B cell (primary cell): ENCODE measurements around the gene BACH2. TPM values are rescaled to one million over a fixed set of nuclear protein-coding genes. Genes with fewer than 3 reads are reported as not detected.
A peak's percentile ranks its signal among the peaks of the same experiment; 100 is the strongest.

Experiments
- ATAC-seq: fragments of 200-7000 bp; cut with Tn5 transposase; one replicate; pipeline ENCODE4 v1.10.0; 2021; ENCODE audit warnings: low read depth, mild to moderate bottlenecking, moderate number of reproducible peaks, moderate library complexity
- CTCF ChIA-PET: fragments of 350-600 bp; sonication (Branson Sonifier 250); formaldehyde crosslinking; loops from one replicate; lab custom pipeline; 2021; ENCODE audit warnings: antibody characterized with exemption, inconsistent platforms; lab: Charles Lee
- POLR2A ChIA-PET: fragments of 350-600 bp; sonication (Branson Sonifier 250); formaldehyde crosslinking; loops from one replicate; lab custom pipeline; 2021; ENCODE audit warnings: antibody characterized with exemption; lab: Charles Lee
- DNase-seq: peaks from one replicate; pipeline ENCODE4 v3.0.0; 2013
- H2AFZ ChIP-seq: 2 replicates; pipeline ENCODE4 v1.6.1; 2012; ENCODE audit warnings: mild to moderate bottlenecking, low read depth, low read length; ENCODE audit not compliant: insufficient read depth, poor library complexity, severe bottlenecking
- H3K27ac ChIP-seq, 2 donors: 1 replicate in 1 of 2; 2 replicates in 1 of 2; pipeline ENCODE4 v1.5.1; 2012 to 2013; ENCODE audit warnings: low read length in 2 of 2, mild to moderate bottlenecking in 2 of 2, moderate library complexity in 1 of 2
- H3K27me3 ChIP-seq, 4 experiments: fragments of 200-600 bp in 1 of 4; sonication (generic) in 1 of 4; replicated peaks in 1 of 4; 1 replicate in 2 of 4; 2 replicates in 2 of 4; pipeline versions ENCODE4 v1.6.1 to v1.7.0; 2013 to 2016; ENCODE audit warnings: low read length in 3 of 4, mild to moderate bottlenecking in 2 of 4, mixed read lengths in 1 of 4, moderate library complexity in 1 of 4; ENCODE audit not compliant: insufficient read depth in 4 of 4, control insufficient read depth in 3 of 4; ENCODE audit errors: control extremely low read depth in 1 of 4
- H3K36me3 ChIP-seq, 2 experiments: replicated peaks in 1 of 2; 1 replicate in 1 of 2; 2 replicates in 1 of 2; pipeline versions ENCODE4 v1.6.1 to v1.7.1; 2013; ENCODE audit warnings: low read length in 1 of 2; ENCODE audit not compliant: insufficient read depth in 2 of 2, control insufficient read depth in 1 of 2; ENCODE audit errors: control extremely low read depth in 1 of 2, extremely low read depth in 1 of 2
- H3K4me1 ChIP-seq, 2 donors: fragments of 200-600 bp in 1 of 2; sonication (generic) in 1 of 2; 1 replicate in 1 of 2; 2 replicates in 1 of 2; pipeline versions ENCODE4 v1.5.1 to v1.6.1; 2013 to 2017; ENCODE audit warnings: low read length in 2 of 2; ENCODE audit not compliant: control insufficient read depth in 2 of 2, insufficient read depth in 2 of 2
- H3K4me2 ChIP-seq: replicated peaks from 2 replicates; pipeline ENCODE3; 2012; ENCODE audit warnings: mild to moderate bottlenecking, low read depth, low read length; ENCODE audit not compliant: poor library complexity, severe bottlenecking
- H3K4me3 ChIP-seq, 5 experiments: fragments of 200-600 bp in 1 of 5; sonication (generic) in 1 of 5; 1 replicate in 3 of 5; 2 replicates in 2 of 5; pipeline versions ENCODE4 v1.5.1 to v1.7.0; 2011 to 2016; ENCODE audit warnings: low read length in 4 of 5, mild to moderate bottlenecking in 4 of 5, low read depth in 2 of 5, control low read depth in 1 of 5, moderate library complexity in 1 of 5; ENCODE audit not compliant: insufficient read depth in 1 of 5; ENCODE audit errors: control extremely low read depth in 1 of 5, extremely low read depth in 1 of 5
- H3K79me2 ChIP-seq: fragments of 200-600 bp; sonication (generic); one replicate; pipeline ENCODE4 v1.6.0; 2016; ENCODE audit warnings: low read length; ENCODE audit not compliant: control insufficient read depth, insufficient read depth
- H3K9ac ChIP-seq: fragments of 200-600 bp; sonication (generic); 2 replicates; pipeline ENCODE4 v1.6.1; 2017; ENCODE audit warnings: mild to moderate bottlenecking, low read length, moderate library complexity
- H3K9me3 ChIP-seq, 3 donors: one replicate each; pipeline versions ENCODE4 v1.6.1 to v1.7.1; 2013; ENCODE audit warnings: low read length in 2 of 3; ENCODE audit not compliant: control insufficient read depth in 2 of 3, insufficient read depth in 1 of 3; ENCODE audit errors: control extremely low read depth in 1 of 3
- H4K20me1 ChIP-seq: 2 replicates; pipeline ENCODE4 v1.6.0; 2012; ENCODE audit warnings: mild to moderate bottlenecking, low read length; ENCODE audit not compliant: insufficient read depth, control insufficient read depth, poor library complexity, severe bottlenecking
- H3K27ac Mint-ChIP-seq: one replicate; pipeline ENCODE4 v1.8.0; 2021; ENCODE audit warnings: mixed read lengths
- H3K27me3 Mint-ChIP-seq: one replicate; pipeline ENCODE4 v1.8.0; 2021; ENCODE audit warnings: mixed read lengths
- H3K4me1 Mint-ChIP-seq: one replicate; pipeline ENCODE4 v1.8.0; 2021; ENCODE audit warnings: mixed read lengths
- H3K4me3 Mint-ChIP-seq: one replicate; pipeline ENCODE4 v1.8.0; 2021; ENCODE audit warnings: mixed read lengths
- H3K9me3 Mint-ChIP-seq: one replicate; pipeline ENCODE4 v1.8.0; 2022; ENCODE audit warnings: mixed read lengths; ENCODE audit not compliant: insufficient read depth
- EZH2 ChIP-seq: IDR thresholded peaks from 2 replicates; pipeline ENCODE4 v1.6.1; 2012; ENCODE audit warnings: borderline replicate concordance, low read depth, mild to moderate bottlenecking, moderate library complexity, low read length; ENCODE audit not compliant: insufficient read depth, poor library complexity, severe bottlenecking
- WGBS: methylation state at CpG from one replicate; pipeline ENCODE4 v1.1.5; 2013; ENCODE audit warnings: missing lambda C conversion rate; ENCODE audit not compliant: insufficient coverage; 5-methylcytosine and 5-hydroxymethylcytosine counted together
- intact Hi-C: fragments of 100-400 bp; cut with micrococcal nuclease; formaldehyde crosslinking; loops from one replicate; pipeline ENCODE4 v1.10.0; 2022
- polyA plus RNA-seq: library from polyadenylated mRNA; depleted of rRNA; stranded (reverse); fragments of >200 nt; gene quantifications from 2 replicates; pipeline ENCODE4 v1.2.3, GENCODE V29; 2012
- total RNA-seq, 2 donors: library from RNA; stranded (reverse); fragments of 120-200 nt in 1 of 2; gene quantifications; 1 replicate in 1 of 2; 2 replicates in 1 of 2; pipeline versions ENCODE4 v1.2.3 to v1.2.4, GENCODE V29; 2013 to 2022
- TF ChIP-seq, protein P1 (sequence below): fragments of 200-600 bp; IDR thresholded peaks from one replicate; pipeline ENCODE4 v1.8.0; 2022; ENCODE audit warnings: antibody characterized with exemption, mild to moderate bottlenecking

Gene BACH2
- total and polyA plus RNA-seq, 2 donors (not counting 1 experiment from before 2014, with no cell fraction given) = 41.1 to 235 TPM

GRCh38 chr6:90274451-90275030 is 22.1 kb downstream of the BACH2 start:
- Histone ChIP-seq H3K27ac (peak overlapping the region; percentile 95 to 97), H3K9me3 (peaks cover 0 to 1% (median 0%) of the 10 kb centered on the region in 3 donors), H3K4me1 (peaks cover 55 to 75% of the 10 kb centered on the region in 2 donors), H3K27me3 (no peaks in the 10 kb centered on the region), H4K20me1 (peaks cover 42% of the 10 kb centered on the region), H3K79me2 (peaks cover 99% of the 10 kb centered on the region), H3K4me3 (peak overlapping the region in 1 of 5 experiments; percentile 11), H2AFZ (no peak overlapping the region), H3K36me3 (peaks cover 5 to 21% of the 10 kb centered on the region in 2 experiments), H3K9ac (peak overlapping the region; percentile 36), H3K4me2 (peak overlapping the region; percentile 61)
- ATAC-seq (peak; percentile 92), DNase-seq (peak; percentile 94)
- H3K9me3 Mint-ChIP-seq = no peaks in the 10 kb centered on the region
- intact Hi-C loops = loop anchor here (1.0 to 5.0 kb wide), 8 partner anchors 10 to 203 kb away; partner anchors contain the start of gene BACH2
- POLR2A ChIA-PET = interaction anchor here (1.0 to 1.6 kb wide), 2 partner anchors 11 to 21 kb away, joined by 7 read pairs; no protein-coding TSS in a partner anchor
- peak overlapping the region; percentile 87 for H3K27ac Mint-ChIP-seq
- peak overlapping the region; percentile 59 for H3K4me3 Mint-ChIP-seq
- no peaks in the 10 kb centered on the region for H3K27me3 Mint-ChIP-seq
- no peak for TF ChIP-seq EZH2
- TF ChIP-seq, protein P1, sequence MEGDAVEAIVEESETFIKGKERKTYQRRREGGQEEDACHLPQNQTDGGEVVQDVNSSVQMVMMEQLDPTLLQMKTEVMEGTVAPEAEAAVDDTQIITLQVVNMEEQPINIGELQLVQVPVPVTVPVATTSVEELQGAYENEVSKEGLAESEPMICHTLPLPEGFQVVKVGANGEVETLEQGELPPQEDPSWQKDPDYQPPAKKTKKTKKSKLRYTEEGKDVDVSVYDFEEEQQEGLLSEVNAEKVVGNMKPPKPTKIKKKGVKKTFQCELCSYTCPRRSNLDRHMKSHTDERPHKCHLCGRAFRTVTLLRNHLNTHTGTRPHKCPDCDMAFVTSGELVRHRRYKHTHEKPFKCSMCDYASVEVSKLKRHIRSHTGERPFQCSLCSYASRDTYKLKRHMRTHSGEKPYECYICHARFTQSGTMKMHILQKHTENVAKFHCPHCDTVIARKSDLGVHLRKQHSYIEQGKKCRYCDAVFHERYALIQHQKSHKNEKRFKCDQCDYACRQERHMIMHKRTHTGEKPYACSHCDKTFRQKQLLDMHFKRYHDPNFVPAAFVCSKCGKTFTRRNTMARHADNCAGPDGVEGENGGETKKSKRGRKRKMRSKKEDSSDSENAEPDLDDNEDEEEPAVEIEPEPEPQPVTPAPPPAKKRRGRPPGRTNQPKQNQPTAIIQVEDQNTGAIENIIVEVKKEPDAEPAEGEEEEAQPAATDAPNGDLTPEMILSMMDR = peak; percentile 34
- peaks cover 84% of the 10 kb centered on the region for H3K4me1 Mint-ChIP-seq
- CTCF ChIA-PET = interaction anchor here (1.0 to 4.2 kb wide), 16 partner anchors 10 to 334 kb away, joined by 3 to 25 read pairs (median 7); partner anchors contain the start of gene BACH2
- WGBS = 13% methylated on average over 4 of the region's 9 CpGs

GRCh38 chr6:90273863-90274262 is 22.8 kb downstream of the BACH2 start:
- peaks cover 85% of the 10 kb centered on the region for H3K4me1 Mint-ChIP-seq
- H4K20me1 ChIP-seq = peaks cover 42% of the 10 kb centered on the region

More at GRCh38 chr6:90273863-90274262, 22.8 kb downstream of the BACH2 start:
- ATAC-seq = no peak
- H3K9ac ChIP-seq = no peak overlapping the region
- H3K4me1 ChIP-seq = peaks cover 57 to 75% of the 10 kb centered on the region in 2 donors
- intact Hi-C loops = loop anchor here (1.0 to 5.0 kb wide), 8 partner anchors 10 to 203 kb away; partner anchors contain the start of gene BACH2
- peaks cover 7 to 25% of the 10 kb centered on the region in 2 experiments for H3K36me3 ChIP-seq
- peaks cover 0 to 1% (median 0%) of the 10 kb centered on the region in 3 donors for H3K9me3 ChIP-seq
- POLR2A ChIA-PET = interaction anchor here (1.0 to 1.6 kb wide), 2 partner anchors 12 to 22 kb away, joined by 7 read pairs; no protein-coding TSS in a partner anchor
- peak overlapping the region; percentile 75 for H3K27ac Mint-ChIP-seq
- H3K9me3 Mint-ChIP-seq = no peaks in the 10 kb centered on the region
- no peak for TF ChIP-seq EZH2
- TF ChIP-seq, protein P1 = no peak
- no peaks in the 10 kb centered on the region for H3K27me3 Mint-ChIP-seq
- peak overlapping the region; percentile 68 to 97 for H3K27ac ChIP-seq
- peaks cover 99% of the 10 kb centered on the region for H3K79me2 ChIP-seq
- no peak overlapping the region for H3K4me3 ChIP-seq
- no CpG with 5 or more reads among the region's 5 CpGs for WGBS
- H3K27me3 ChIP-seq = no peaks in the 10 kb centered on the region
- peak overlapping the region; percentile 61 for H3K4me2 ChIP-seq
- no peak for DNase-seq
- H3K4me3 Mint-ChIP-seq = peak overlapping the region; percentile 35
- CTCF ChIA-PET = interaction anchor here (0.7 to 4.2 kb wide), 19 partner anchors 11 to 333 kb away, joined by 3 to 25 read pairs (median 4); partner anchors contain the start of gene BACH2
- no peak overlapping the region for H2AFZ ChIP-seq
